ENCODE results near the gene RECQL5. TPM values are rescaled to one million over a fixed set of nuclear protein-coding genes. Genes with fewer than 3 reads are reported as not detected.
"Not testable (repeated sequence)": the region's sequence is repeated elsewhere in the genome, so short reads cannot be mapped to it uniquely, and the experiment has no call there.

Gene RECQL5
- total RNA-seq, 1 experiment from 2014 or later: 40.0 TPM

DNA sequence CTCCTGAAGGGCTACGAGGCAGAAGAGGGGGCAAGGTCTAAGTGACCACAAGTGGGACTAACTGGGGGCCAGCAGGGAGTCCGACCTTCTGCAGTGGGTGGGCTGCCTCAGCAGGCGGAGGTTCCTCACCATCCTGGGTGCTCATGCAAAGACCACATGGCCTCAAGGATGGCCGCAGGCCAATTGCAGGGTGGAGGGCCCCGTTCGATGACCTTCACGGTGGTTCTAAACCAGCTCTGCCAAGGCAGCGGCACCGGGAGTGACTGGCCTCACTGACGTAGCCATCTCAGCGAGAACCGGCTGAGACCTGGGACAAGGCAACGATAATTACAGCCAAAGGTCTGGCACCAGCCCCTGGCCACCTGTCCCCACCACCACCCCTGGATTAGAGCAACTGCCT lies 28.1 kb downstream of the RECQL5 start:
- no peak overlapping the region for H3K4me3 Mint-ChIP-seq
- no peak overlapping the region for H2BK20ac ChIP-seq (ENCODE audit: low read depth, low read length, poor library complexity, severe bottlenecking)
- TF ChIP-seq, protein P1, sequence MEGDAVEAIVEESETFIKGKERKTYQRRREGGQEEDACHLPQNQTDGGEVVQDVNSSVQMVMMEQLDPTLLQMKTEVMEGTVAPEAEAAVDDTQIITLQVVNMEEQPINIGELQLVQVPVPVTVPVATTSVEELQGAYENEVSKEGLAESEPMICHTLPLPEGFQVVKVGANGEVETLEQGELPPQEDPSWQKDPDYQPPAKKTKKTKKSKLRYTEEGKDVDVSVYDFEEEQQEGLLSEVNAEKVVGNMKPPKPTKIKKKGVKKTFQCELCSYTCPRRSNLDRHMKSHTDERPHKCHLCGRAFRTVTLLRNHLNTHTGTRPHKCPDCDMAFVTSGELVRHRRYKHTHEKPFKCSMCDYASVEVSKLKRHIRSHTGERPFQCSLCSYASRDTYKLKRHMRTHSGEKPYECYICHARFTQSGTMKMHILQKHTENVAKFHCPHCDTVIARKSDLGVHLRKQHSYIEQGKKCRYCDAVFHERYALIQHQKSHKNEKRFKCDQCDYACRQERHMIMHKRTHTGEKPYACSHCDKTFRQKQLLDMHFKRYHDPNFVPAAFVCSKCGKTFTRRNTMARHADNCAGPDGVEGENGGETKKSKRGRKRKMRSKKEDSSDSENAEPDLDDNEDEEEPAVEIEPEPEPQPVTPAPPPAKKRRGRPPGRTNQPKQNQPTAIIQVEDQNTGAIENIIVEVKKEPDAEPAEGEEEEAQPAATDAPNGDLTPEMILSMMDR (conservative IDR thresholded peaks at IDR 0.05): no peak
- H3K4ac ChIP-seq (ENCODE audit: low read depth, low read length): no peak overlapping the region
- no CpG with 5 or more reads among the region's 13 CpGs for WGBS (ENCODE audit: extremely low coverage, insufficient read length, low lambda C conversion rate)
- no peak overlapping the region for H3K27ac ChIP-seq (ENCODE audit: insufficient read length, low read depth, low read length)
- H3K4me2 ChIP-seq (ENCODE audit: insufficient read depth, insufficient read length, low read length): no peak overlapping the region
- no peaks in the 10 kb centered on the region for H3K27me3 ChIP-seq (ENCODE audit: insufficient read depth, low read length)
- no peak overlapping the region for H3K56ac ChIP-seq (ENCODE audit: insufficient read length, low read depth, low read length)
- H3K23me2 ChIP-seq (ENCODE audit: insufficient read length, low read depth, low read length, poor library complexity, severe bottlenecking): no peaks in the 10 kb centered on the region
- no peak overlapping the region for H3K9ac ChIP-seq (ENCODE audit: extremely low read depth, insufficient read length, low read length)
- H3K9me3 Mint-ChIP-seq: no peaks in the 10 kb centered on the region
- H2BK5ac ChIP-seq (ENCODE audit: insufficient read length, low read length): no peak overlapping the region
- H3K18ac ChIP-seq (ENCODE audit: insufficient read length, low read depth, low read length): no peak overlapping the region
- no peak overlapping the region for H2BK12ac ChIP-seq (ENCODE audit: insufficient read length, low read depth, low read length)
- no peak overlapping the region for H3K14ac ChIP-seq (ENCODE audit: insufficient read depth, low read length)
- no peak overlapping the region for H2BK15ac ChIP-seq (ENCODE audit: low read depth, low read length)
- H3K79me1 ChIP-seq (ENCODE audit: insufficient read depth, low read depth, low read length, poor library complexity, severe bottlenecking): no peaks in the 10 kb centered on the region
- H4K20me1 ChIP-seq (ENCODE audit: control insufficient read depth, insufficient read depth, insufficient read length): no peaks in the 10 kb centered on the region
- peaks cover 0 to 4% (median 2%) of the 10 kb centered on the region in 3 experiments; a peak in 2 of 7 replicates for H3K36me3 Mint-ChIP-seq (ENCODE audit: insufficient read depth in 1 of 3, low read depth in 3 of 3)
- H2BK120ac ChIP-seq (ENCODE audit: low read depth, low read length, poor library complexity, severe bottlenecking): no peak overlapping the region
- H4K8ac ChIP-seq (replicated peaks; ENCODE audit: insufficient read length, low read depth, low read length): no peak overlapping the region
- no peaks in the 10 kb centered on the region for H3K27me3 Mint-ChIP-seq (ENCODE audit: low read depth)
- no peak for DNase-seq
- H3K27ac Mint-ChIP-seq: peak overlapping the region in 2 of 3 experiments; percentile 48 to 53; a peak in 3 of 7 replicates
- H3T11ph ChIP-seq (ENCODE audit: low read length): no peak overlapping the region
- H4K5ac ChIP-seq (ENCODE audit: insufficient read length, low read depth, low read length): no peak overlapping the region
- H3K23ac ChIP-seq (ENCODE audit: insufficient read length, low read depth, low read length): no peak overlapping the region
- H2AK5ac ChIP-seq (ENCODE audit: insufficient read length, low read length): no peak overlapping the region
- peaks cover 7% of the 10 kb centered on the region; the same call in 1 of the 2 replicates for H3K4me1 ChIP-seq (ENCODE audit: insufficient read depth, low read length)
- no peaks in the 10 kb centered on the region for H3K79me2 ChIP-seq (ENCODE audit: insufficient read depth, low read length)
- H2AFZ ChIP-seq (ENCODE audit: low read length): no peak overlapping the region
- H3K9me3 ChIP-seq (ENCODE audit: control insufficient read depth, low read depth, low read length): no peaks in the 10 kb centered on the region
- H4K91ac ChIP-seq (ENCODE audit: insufficient read length, low read depth, low read length): no peak overlapping the region
- peaks cover 25 to 35% of the 10 kb centered on the region in 2 experiments for H3K4me1 Mint-ChIP-seq

DNA sequence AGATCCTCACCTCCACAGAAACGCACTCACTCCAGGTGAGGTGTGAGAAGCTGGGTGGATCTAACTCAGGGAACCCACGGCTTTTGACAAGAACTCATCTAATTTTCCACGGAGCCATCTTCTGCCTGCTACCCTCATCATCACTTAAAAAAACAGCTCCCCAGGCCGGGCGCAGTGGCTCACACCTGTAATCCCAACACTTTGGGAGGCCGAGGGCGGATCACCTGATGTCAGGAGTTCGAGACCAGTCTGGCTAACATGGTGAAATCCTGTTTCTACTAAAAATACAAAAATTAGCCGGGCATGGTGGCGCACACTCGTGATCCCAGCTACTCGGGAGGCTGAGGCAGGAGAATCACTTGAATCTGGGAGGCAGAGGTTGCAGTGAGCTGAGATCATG lies 28.9 kb downstream of the RECQL5 start:
- H3K79me1 ChIP-seq (ENCODE audit: insufficient read depth, low read depth, low read length, poor library complexity, severe bottlenecking); H4K5ac ChIP-seq (ENCODE audit: insufficient read length, low read depth, low read length); H3K27me3 Mint-ChIP-seq (ENCODE audit: low read depth); H3K36me3 Mint-ChIP-seq (ENCODE audit: insufficient read depth in 1 of 3, low read depth in 3 of 3); H4K91ac ChIP-seq (ENCODE audit: insufficient read length, low read depth, low read length); H3K23me2 ChIP-seq (ENCODE audit: insufficient read length, low read depth, low read length, poor library complexity, severe bottlenecking); H3K27ac ChIP-seq (ENCODE audit: insufficient read length, low read depth, low read length); H3K9me3 ChIP-seq (ENCODE audit: control insufficient read depth, low read depth, low read length); H3K4me3 Mint-ChIP-seq; H3K9ac ChIP-seq (ENCODE audit: extremely low read depth, insufficient read length, low read length); H2BK5ac ChIP-seq (ENCODE audit: insufficient read length, low read length); H3K4me1 ChIP-seq (ENCODE audit: insufficient read depth, low read length); H3K79me2 ChIP-seq (ENCODE audit: insufficient read depth, low read length); H3K23ac ChIP-seq (ENCODE audit: insufficient read length, low read depth, low read length); DNase-seq; H3K27me3 ChIP-seq (ENCODE audit: insufficient read depth, low read length); H3K18ac ChIP-seq (ENCODE audit: insufficient read length, low read depth, low read length); H4K20me1 ChIP-seq (ENCODE audit: control insufficient read depth, insufficient read depth, insufficient read length); H3T11ph ChIP-seq (ENCODE audit: low read length); H3K4me2 ChIP-seq (ENCODE audit: insufficient read depth, insufficient read length, low read length); H2AK5ac ChIP-seq (ENCODE audit: insufficient read length, low read length); H3K56ac ChIP-seq (ENCODE audit: insufficient read length, low read depth, low read length); H2AFZ ChIP-seq (ENCODE audit: low read length); H2BK15ac ChIP-seq (ENCODE audit: low read depth, low read length); H3K9me3 Mint-ChIP-seq; H3K14ac ChIP-seq (ENCODE audit: insufficient read depth, low read length); H3K4ac ChIP-seq (ENCODE audit: low read depth, low read length); H4K8ac ChIP-seq (replicated peaks; ENCODE audit: insufficient read length, low read depth, low read length); H2BK20ac ChIP-seq (ENCODE audit: low read depth, low read length, poor library complexity, severe bottlenecking); H2BK12ac ChIP-seq (ENCODE audit: insufficient read length, low read depth, low read length); H2BK120ac ChIP-seq (ENCODE audit: low read depth, low read length, poor library complexity, severe bottlenecking): not testable (repeated sequence)
- WGBS (ENCODE audit: extremely low coverage, insufficient read length, low lambda C conversion rate): no CpG with 5 or more reads among the region's 12 CpGs
- Mint-ChIP-seq H3K27ac (peak overlapping the region in 1 of 3 experiments; percentile 55; a peak in 1 of 7 replicates), H3K4me1 (peaks cover 25 to 35% of the 10 kb centered on the region in 2 experiments)

Measured in H9 (cell line).